A673 (cell line): ENCODE data around the gene MAST3. TPM values are rescaled to one million over a fixed set of nuclear protein-coding genes. Genes with fewer than 3 reads are reported as not detected.
A peak's percentile ranks its signal among the peaks of the same experiment; 100 is the strongest.
"Not testable (repeated sequence)": the region's sequence is repeated elsewhere in the genome, so short reads cannot be mapped to it uniquely, and the experiment has no call there.

Source experiments
- BruUV-seq: library from RNA; stranded (reverse); fragments of 400-500 nt; replicated peaks from 2 replicates; lab custom pipeline; 2021; lab: Mats Ljungman, UMichigan
- CTCF ChIA-PET: fragments of 300-600 bp; sonication (Branson Sonifier 250); formaldehyde crosslinking; loops from one replicate; lab custom pipeline; 2022; ENCODE audit warnings: antibody characterized with exemption; lab: Charles Lee
- POLR2A ChIA-PET: fragments of 300-600 bp; sonication (Branson Sonifier 250); formaldehyde crosslinking; loops from one replicate; lab custom pipeline; 2022; ENCODE audit warnings: antibody characterized with exemption; ENCODE audit not compliant: low non-redundant PET; lab: Charles Lee
- DNase-seq: peaks from one replicate; pipeline ENCODE4 v3.0.0-alpha.2; 2015; ENCODE audit warnings: low spot score
- H3K27ac ChIP-seq: fragments of 200-600 bp; sonication (generic); 2 replicates; pipeline ENCODE4 v1.5.1; 2016; ENCODE audit warnings: mixed run types, low read depth, mild to moderate bottlenecking, mixed read lengths, antibody characterized with exemption, low read length; ENCODE audit not compliant: poor library complexity, severe bottlenecking
- H3K27me3 ChIP-seq: fragments of 200-600 bp; sonication (generic); replicated peaks from 2 replicates; pipeline ENCODE4 v1.6.1; 2017; ENCODE audit warnings: mixed run types, low read depth, mild to moderate bottlenecking, mixed read lengths, antibody characterized with exemption, low read length; ENCODE audit not compliant: insufficient read depth, poor library complexity
- H3K36me3 ChIP-seq: fragments of 200-600 bp; sonication (generic); 2 replicates; pipeline ENCODE4 v1.6.1; 2016; ENCODE audit warnings: mixed run types, mild to moderate bottlenecking, mixed read lengths, antibody characterized with exemption, low read length; ENCODE audit not compliant: insufficient read depth, poor library complexity, severe bottlenecking
- H3K4me1 ChIP-seq: fragments of 200-600 bp; sonication (generic); 2 replicates; pipeline ENCODE4 v1.6.1; 2017; ENCODE audit warnings: mixed run types, mild to moderate bottlenecking, mixed read lengths, antibody characterized with exemption, low read length; ENCODE audit not compliant: insufficient read depth, poor library complexity, severe bottlenecking
- H3K4me3 ChIP-seq: fragments of 200-600 bp; sonication (generic); 2 replicates; pipeline ENCODE4 v1.5.1; 2016; ENCODE audit warnings: low read depth, mixed run types, mild to moderate bottlenecking, mixed read lengths, low read length; ENCODE audit not compliant: poor library complexity, severe bottlenecking
- H3K9me3 ChIP-seq: fragments of 200-600 bp; sonication (generic); 2 replicates; pipeline ENCODE4 v1.6.1; 2016; ENCODE audit warnings: mixed run types, low read depth, mild to moderate bottlenecking, mixed read lengths, antibody characterized with exemption, low read length; ENCODE audit not compliant: poor library complexity, severe bottlenecking
- CTCF ChIP-seq: fragments of 300-800, 200-600 bp; sonication (generic); conservative IDR thresholded peaks from 2 replicates; pipeline ENCODE4 v1.5.1; 2017; ENCODE audit warnings: low read depth, mild to moderate bottlenecking, antibody characterized with exemption, low read length, moderate library complexity, mixed read lengths
- EZH2 ChIP-seq: fragments of 200-600 bp; sonication (generic); IDR thresholded peaks from 2 replicates; pipeline ENCODE4 v1.6.1; 2017; ENCODE audit warnings: borderline replicate concordance, low read depth, mild to moderate bottlenecking, mixed read lengths, antibody characterized with exemption, low read length; ENCODE audit not compliant: poor library complexity, severe bottlenecking
- intact Hi-C: fragments of 100-400 bp; cut with micrococcal nuclease; formaldehyde crosslinking; loops from one replicate; pipeline ENCODE4 v1.10.0; 2022; ENCODE audit not compliant: unreplicated experiment
- total RNA-seq: library from RNA; stranded (reverse); gene quantifications from 2 replicates; pipeline ENCODE4 v1.2.3, GENCODE V29; 2021

The MAST3 gene
- total RNA-seq, 1 experiment from 2014 or later: 5.1 TPM

GRCh38 chr19:18104793-18105131, 7.2 kb downstream of the MAST3 start:
- no TSS peak for BruUV-seq
- Histone ChIP-seq H3K4me1 (peaks cover 9% of the 10 kb centered on the region), H3K9me3 (no peaks in the 10 kb centered on the region), H3K27ac (no peak overlapping the region), H3K36me3 (no peaks in the 10 kb centered on the region), H3K27me3 (peaks cover under 1% of the 10 kb centered on the region), H3K4me3 (peak overlapping the region; percentile 38)
- no peak for DNase-seq
- TF ChIP-seq EZH2 (no peak), CTCF (no peak)
- ChIA-PET CTCF (interaction anchor here (0.9 kb wide), 1 partner anchor 8 kb away, joined by 4 read pairs; no protein-coding TSS in a partner anchor), POLR2A (no interaction called here)
- intact Hi-C loops: no loop called here

- H3K4me1 ChIP-seq, BruUV-seq, H3K27me3 ChIP-seq, CTCF ChIA-PET, intact Hi-C loops, H3K36me3 ChIP-seq, POLR2A ChIA-PET, H3K9me3 ChIP-seq, H3K4me3 ChIP-seq, DNase-seq, H3K27ac ChIP-seq: not testable (repeated sequence)
These were observed 7.7 kb downstream of the MAST3 start for GRCh38 chr19:18105259-18105658.

GRCh38 chr19:18107235-18107634, 9.7 kb downstream of the MAST3 start:
- Histone ChIP-seq H3K27ac (no peak overlapping the region), H3K4me1 (peaks cover 10% of the 10 kb centered on the region), H3K9me3 (no peaks in the 10 kb centered on the region), H3K4me3 (no peak overlapping the region), H3K36me3 (no peaks in the 10 kb centered on the region), H3K27me3 (no peaks in the 10 kb centered on the region)
- intact Hi-C loops: no loop called here
- POLR2A ChIA-PET: no interaction called here
- TF ChIP-seq CTCF (no peak), EZH2 (no peak)
- BruUV-seq: no TSS peak
- no peak for DNase-seq
- CTCF ChIA-PET: no interaction called here

- Histone ChIP-seq H3K27me3 (no peaks in the 10 kb centered on the region), H3K36me3 (no peaks in the 10 kb centered on the region), H3K9me3 (no peaks in the 10 kb centered on the region), H3K27ac (no peak overlapping the region), H3K4me1 (peaks cover 10% of the 10 kb centered on the region), H3K4me3 (no peak overlapping the region)
- no peak for DNase-seq
- TF ChIP-seq CTCF: no peak
- no peak for TF ChIP-seq EZH2
- POLR2A ChIA-PET: no interaction called here
- CTCF ChIA-PET: no interaction called here
- intact Hi-C loops: no loop called here
- no TSS peak for BruUV-seq
These were observed 11.3 kb downstream of the MAST3 start for GRCh38 chr19:18108897-18109296.
